Neural crest cell (in vitro differentiated cells): ENCODE measurements around the gene MYO1G. TPM values are rescaled to one million over a fixed set of nuclear protein-coding genes. Genes with fewer than 3 reads are reported as not detected.

Experiments
- DNase-seq: peaks from one replicate; pipeline ENCODE4 v3.0.0; 2021; ENCODE audit warnings: low read depth, mixed read lengths, low spot score
- H3K27ac Mint-ChIP-seq: one replicate; pipeline ENCODE4 v1.8.0; 2021; ENCODE audit warnings: mild to moderate bottlenecking, mixed read lengths; ENCODE audit not compliant: unreplicated experiment
- H3K27me3 Mint-ChIP-seq: 2 replicates; pipeline ENCODE4 v1.8.0; 2021; ENCODE audit warnings: low read depth, mild to moderate bottlenecking, mixed read lengths
- H3K36me3 Mint-ChIP-seq: 2 replicates; pipeline ENCODE4 v1.8.0; 2021; ENCODE audit warnings: low read depth, mild to moderate bottlenecking, mixed read lengths
- H3K4me1 Mint-ChIP-seq: 2 replicates; pipeline ENCODE4 v1.8.0; 2021; ENCODE audit warnings: mixed read lengths
- H3K4me3 Mint-ChIP-seq: one replicate; pipeline ENCODE4 v1.8.0; 2021; ENCODE audit warnings: mild to moderate bottlenecking, mixed read lengths
- H3K9me3 Mint-ChIP-seq: 2 replicates; pipeline ENCODE4 v1.8.0; 2021; ENCODE audit warnings: mixed read lengths
- CTCF ChIP-seq: fragments of 200-600 bp; sonication (generic); conservative IDR thresholded peaks from 2 replicates; pipeline ENCODE4 v1.5.0; 2021; ENCODE audit warnings: antibody characterized with exemption, mild to moderate bottlenecking
- total RNA-seq: library from RNA; stranded (reverse); gene quantifications from 2 replicates; pipeline ENCODE4 v1.2.1, GENCODE V29; 2021

The MYO1G gene
- total RNA-seq, 1 donor from 2014 or later, result 0.49 TPM

GRCh38 chr7:44953156-44953555, 25.7 kb downstream of the MYO1G start:
- no peak overlapping the region for H3K4me3 Mint-ChIP-seq
- no peaks in the 10 kb centered on the region for H3K9me3 Mint-ChIP-seq
- H3K27me3 Mint-ChIP-seq, result peaks cover 31% of the 10 kb centered on the region
- no peak overlapping the region for H3K27ac Mint-ChIP-seq
- H3K4me1 Mint-ChIP-seq, result peaks cover 5% of the 10 kb centered on the region
- no peak for DNase-seq
- TF ChIP-seq CTCF, result no peak
- H3K36me3 Mint-ChIP-seq, result no peaks in the 10 kb centered on the region

- no peaks in the 10 kb centered on the region for H3K9me3 Mint-ChIP-seq
- peaks cover 49% of the 10 kb centered on the region for H3K27me3 Mint-ChIP-seq
- no peak overlapping the region for H3K4me3 Mint-ChIP-seq
- DNase-seq, result no peak
- H3K36me3 Mint-ChIP-seq, result no peaks in the 10 kb centered on the region
- no peaks in the 10 kb centered on the region for H3K4me1 Mint-ChIP-seq
- no peak for TF ChIP-seq CTCF
- no peak overlapping the region for H3K27ac Mint-ChIP-seq
These were observed 29.5 kb downstream of the MYO1G start for GRCh38 chr7:44949303-44949702.

- peaks cover 52% of the 10 kb centered on the region for H3K27me3 Mint-ChIP-seq
- H3K36me3 Mint-ChIP-seq, result no peaks in the 10 kb centered on the region
- no peak for DNase-seq
- H3K4me1 Mint-ChIP-seq, result no peaks in the 10 kb centered on the region
- no peaks in the 10 kb centered on the region for H3K9me3 Mint-ChIP-seq
- no peak overlapping the region for H3K4me3 Mint-ChIP-seq
- TF ChIP-seq CTCF, result no peak
- H3K27ac Mint-ChIP-seq, result no peak overlapping the region
These were observed 33.3 kb downstream of the MYO1G start for GRCh38 chr7:44945479-44945878.

- Mint-ChIP-seq H3K27me3 (peaks cover 50% of the 10 kb centered on the region), H3K4me1 (no peaks in the 10 kb centered on the region), H3K27ac (no peak overlapping the region), H3K9me3 (no peaks in the 10 kb centered on the region), H3K4me3 (no peak overlapping the region), H3K36me3 (no peaks in the 10 kb centered on the region)
- TF ChIP-seq CTCF, result no peak
- no peak for DNase-seq
These were observed 34.0 kb downstream of the MYO1G start for GRCh38 chr7:44944821-44945220.

GRCh38 chr7:44943631-44944030, 35.2 kb downstream of the MYO1G start:
- DNase-seq, result no peak

More at GRCh38 chr7:44943631-44944030, 35.2 kb downstream of the MYO1G start:
- no peak overlapping the region for H3K4me3 Mint-ChIP-seq
- no peak overlapping the region for H3K27ac Mint-ChIP-seq
- H3K9me3 Mint-ChIP-seq, result no peaks in the 10 kb centered on the region
- TF ChIP-seq CTCF, result no peak
- no peaks in the 10 kb centered on the region for H3K4me1 Mint-ChIP-seq
- H3K27me3 Mint-ChIP-seq, result peaks cover 46% of the 10 kb centered on the region
- no peaks in the 10 kb centered on the region for H3K36me3 Mint-ChIP-seq
